Tibial artery (tissue), 4 donors: ENCODE results near the gene TMEM269.
A peak's percentile ranks its signal among the peaks of the same experiment; 100 is the strongest.

ENCODE experiments used
- DNase-seq, 2 donors: peaks; one replicate each; pipeline ENCODE4 v3.0.0-alpha.2; 2019
- H3K27ac ChIP-seq, 2 donors: fragments of 200-600 bp; sonication (generic) in 1 of 2; 1 replicate in 1 of 2; 2 replicates in 1 of 2; pipeline ENCODE4 v1.5.1; 2018 to 2019; ENCODE audit warnings: mild to moderate bottlenecking in 1 of 2
- H3K27me3 ChIP-seq, 2 donors: fragments of 200-600 bp; sonication (generic) in 1 of 2; one replicate each; pipeline versions ENCODE4 v1.5.1 to v1.6.0; 2016 to 2019
- H3K36me3 ChIP-seq, 3 donors: fragments of 200-600 bp; sonication (generic) in 2 of 3; one replicate each; pipeline ENCODE4 v1.5.1; 2016 to 2019; ENCODE audit warnings: mild to moderate bottlenecking in 2 of 3
- H3K4me1 ChIP-seq, 4 donors: fragments of 200-600 bp; sonication (generic) in 2 of 4; 1 replicate in 3 of 4; 2 replicates in 1 of 4; pipeline ENCODE4 v1.5.1; 2016 to 2019
- H3K4me3 ChIP-seq, 2 donors: fragments of 200-600 bp; sonication (generic) in 1 of 2; 1 replicate in 1 of 2; 2 replicates in 1 of 2; pipeline ENCODE4 v1.5.1; 2018 to 2019; ENCODE audit warnings: mild to moderate bottlenecking in 2 of 2
- H3K9me3 ChIP-seq, 3 donors: fragments of 200-600 bp; sonication (generic) in 1 of 3; one replicate each; pipeline ENCODE4 v1.5.1; 2016 to 2019
- intact Hi-C: fragments of 100-400 bp; cut with DNase I; formaldehyde crosslinking; loops from one replicate; pipeline ENCODE4 v1.15.0; 2023; ENCODE audit warnings: low total_unique reads
- TF ChIP-seq, protein P1 (sequence below), 2 experiments: fragments of 200-600 bp in 1 of 2; fragments of 450-650 bp in 1 of 2; IDR thresholded peaks; one replicate each; pipeline ENCODE4 v1.5.1; 2017 to 2019; ENCODE audit warnings: antibody characterized with exemption in 2 of 2, mild to moderate bottlenecking in 1 of 2, moderate library complexity in 1 of 2

Gene TMEM269

DNA sequence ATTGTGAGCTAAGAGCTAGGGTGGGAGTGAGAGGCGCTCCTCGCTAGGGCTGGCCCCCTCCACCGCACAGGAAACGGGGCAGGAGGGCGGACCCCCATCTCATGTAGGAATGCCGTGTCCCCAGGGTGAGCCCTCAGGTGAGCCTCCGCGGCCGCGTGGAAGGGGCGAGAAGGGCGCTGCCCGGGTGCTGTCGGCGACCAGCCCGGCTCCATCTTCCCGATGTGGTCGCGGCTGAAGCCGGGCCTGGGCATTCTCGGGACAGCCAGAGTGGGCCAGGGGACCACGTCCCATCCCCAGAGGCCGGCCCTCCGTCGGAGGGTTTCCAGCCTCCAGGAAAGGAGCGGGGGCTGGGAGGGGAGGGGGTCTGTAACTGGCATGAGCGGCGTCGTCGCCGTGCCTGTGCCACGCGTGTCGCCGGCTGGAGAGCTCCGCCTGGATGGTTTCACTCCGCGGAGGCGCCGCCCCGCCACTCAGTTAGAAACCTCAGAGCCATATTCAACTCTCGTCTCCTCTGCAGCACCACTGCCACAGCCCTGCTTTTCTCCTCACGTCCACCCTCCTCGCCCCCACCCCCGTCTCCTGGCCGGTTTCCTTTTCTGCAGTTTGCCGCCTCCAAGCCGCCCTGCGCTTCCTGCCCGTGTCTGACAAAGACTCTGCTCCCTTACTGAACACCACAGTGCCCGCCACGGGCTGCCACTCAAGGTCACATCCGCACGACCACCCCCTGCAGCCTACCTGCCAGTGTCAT is at the start of gene TMEM269:
Gene TMEM269, plus strand, starts transcription at position 46 of the 748 bp plus-strand sequence. CDS start 4,903 bp downstream, outside the sequence.
- no peak within 1 kb of the TSS for H3K27ac ChIP-seq
- TF ChIP-seq, protein P1, sequence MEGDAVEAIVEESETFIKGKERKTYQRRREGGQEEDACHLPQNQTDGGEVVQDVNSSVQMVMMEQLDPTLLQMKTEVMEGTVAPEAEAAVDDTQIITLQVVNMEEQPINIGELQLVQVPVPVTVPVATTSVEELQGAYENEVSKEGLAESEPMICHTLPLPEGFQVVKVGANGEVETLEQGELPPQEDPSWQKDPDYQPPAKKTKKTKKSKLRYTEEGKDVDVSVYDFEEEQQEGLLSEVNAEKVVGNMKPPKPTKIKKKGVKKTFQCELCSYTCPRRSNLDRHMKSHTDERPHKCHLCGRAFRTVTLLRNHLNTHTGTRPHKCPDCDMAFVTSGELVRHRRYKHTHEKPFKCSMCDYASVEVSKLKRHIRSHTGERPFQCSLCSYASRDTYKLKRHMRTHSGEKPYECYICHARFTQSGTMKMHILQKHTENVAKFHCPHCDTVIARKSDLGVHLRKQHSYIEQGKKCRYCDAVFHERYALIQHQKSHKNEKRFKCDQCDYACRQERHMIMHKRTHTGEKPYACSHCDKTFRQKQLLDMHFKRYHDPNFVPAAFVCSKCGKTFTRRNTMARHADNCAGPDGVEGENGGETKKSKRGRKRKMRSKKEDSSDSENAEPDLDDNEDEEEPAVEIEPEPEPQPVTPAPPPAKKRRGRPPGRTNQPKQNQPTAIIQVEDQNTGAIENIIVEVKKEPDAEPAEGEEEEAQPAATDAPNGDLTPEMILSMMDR (IDR thresholded peaks at IDR 0.05): no peak
- H3K9me3 ChIP-seq: no peaks in the 10 kb centered on the region
- peaks cover 0 to 14% (median 10%) of the 10 kb centered on the region in 4 donors for H3K4me1 ChIP-seq
- peak in 1 of 2 donors; percentile 68 for DNase-seq
- intact Hi-C loops: loop anchor here (5.0 to 10.0 kb wide), 2 partner anchors 290 to 1028 kb away; no protein-coding TSS in a partner anchor
- peaks cover 0 to 27% (median 14%) of the 10 kb centered on the region in 3 donors for H3K36me3 ChIP-seq
- peak within 1 kb of the TSS; percentile 42 to 48 for H3K4me3 ChIP-seq
- no peaks in the 10 kb centered on the region for H3K27me3 ChIP-seq

DNA sequence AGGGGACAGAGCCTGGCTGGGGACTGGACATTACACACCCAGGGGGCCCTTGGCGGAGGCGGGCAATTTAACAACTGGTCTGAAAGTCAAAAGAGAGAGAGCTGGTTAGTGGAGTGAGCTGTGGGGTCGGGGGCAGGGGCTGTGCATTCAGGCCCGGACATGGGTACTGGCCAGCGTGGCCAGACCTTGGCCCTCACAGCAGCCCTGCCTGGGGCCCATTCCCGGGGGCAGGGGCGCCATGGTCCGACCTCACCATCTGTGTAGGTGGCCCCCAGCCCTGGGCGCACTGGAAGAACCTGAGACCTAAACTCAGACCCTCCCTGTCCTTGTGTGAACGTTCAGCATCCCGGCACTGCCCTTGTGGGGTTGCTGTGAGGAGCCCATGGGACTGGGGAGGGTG is 49.7 kb upstream of the TMEM269 start:
- TF ChIP-seq, protein P1 (IDR thresholded peaks at IDR 0.05): no peak
- H3K4me3 ChIP-seq: no peak overlapping the region
- intact Hi-C loops: no loop called here
- H3K27ac ChIP-seq: no peak overlapping the region
- no peaks in the 10 kb centered on the region for H3K4me1 ChIP-seq
- no peaks in the 10 kb centered on the region for H3K36me3 ChIP-seq
- DNase-seq: no peak
- no peaks in the 10 kb centered on the region for H3K9me3 ChIP-seq
- no peaks in the 10 kb centered on the region for H3K27me3 ChIP-seq

DNA sequence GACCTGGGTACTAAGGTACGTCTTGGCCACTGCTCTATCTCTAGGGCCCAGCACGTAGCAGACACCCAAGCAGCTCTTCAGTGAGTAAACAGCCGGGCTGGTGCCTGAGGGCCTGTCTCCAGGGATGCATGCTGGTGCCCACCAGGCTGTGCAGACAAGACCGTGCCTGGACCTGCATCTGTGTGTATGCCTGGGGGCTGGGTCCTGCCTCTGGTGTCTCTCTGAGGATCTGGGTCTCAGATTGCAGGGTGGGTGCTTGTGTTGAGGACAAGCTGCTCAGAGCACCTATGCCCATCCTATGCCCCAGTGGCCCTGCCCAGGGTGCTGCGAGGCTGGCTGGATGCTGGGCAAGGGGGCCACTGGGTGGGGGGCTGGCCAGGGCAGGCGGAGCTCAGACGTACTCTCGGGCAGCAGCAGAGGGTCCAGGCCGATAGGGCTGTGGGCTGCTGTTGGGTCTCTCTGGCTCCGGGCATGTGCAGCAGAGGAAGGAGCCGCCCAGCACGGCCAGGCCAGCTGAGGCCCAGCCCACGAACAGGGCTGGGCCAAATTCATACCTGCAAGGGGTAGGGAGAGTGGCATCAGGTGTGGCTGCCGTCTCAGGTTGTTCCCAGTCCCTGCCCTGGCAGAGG is 49.2 kb upstream of the TMEM269 start:
- DNase-seq: no peak
- H3K27me3 ChIP-seq: no peaks in the 10 kb centered on the region
- H3K36me3 ChIP-seq: no peaks in the 10 kb centered on the region
- TF ChIP-seq, protein P1 (IDR thresholded peaks at IDR 0.05): no peak
- intact Hi-C loops: no loop called here
- H3K27ac ChIP-seq: no peak overlapping the region
- H3K4me3 ChIP-seq: no peak overlapping the region
- H3K4me1 ChIP-seq: no peaks in the 10 kb centered on the region
- no peaks in the 10 kb centered on the region for H3K9me3 ChIP-seq

DNA sequence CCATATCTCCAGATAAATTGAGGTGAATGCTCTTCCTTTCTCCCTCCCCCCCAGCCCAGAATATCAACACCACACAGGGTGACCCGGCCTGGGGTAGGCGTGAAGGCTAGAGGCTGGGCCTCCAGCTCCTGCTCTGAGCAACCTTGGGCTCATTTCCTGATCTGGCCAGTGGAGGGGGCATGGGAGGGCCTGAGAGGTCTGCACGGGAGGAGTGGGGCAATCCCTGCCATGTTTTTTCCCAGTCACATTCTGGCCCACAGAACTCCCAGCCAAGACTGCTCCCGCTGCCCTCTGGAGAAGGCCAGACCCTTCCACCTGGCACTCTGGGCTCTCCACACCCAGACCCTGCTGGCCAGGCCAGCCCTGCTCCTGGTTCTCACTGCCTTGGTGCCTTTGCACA is 48.6 kb upstream of the TMEM269 start:
- Histone ChIP-seq H3K9me3 (no peaks in the 10 kb centered on the region), H3K27ac (no peak overlapping the region), H3K27me3 (no peaks in the 10 kb centered on the region), H3K4me3 (no peak overlapping the region), H3K36me3 (no peaks in the 10 kb centered on the region), H3K4me1 (no peaks in the 10 kb centered on the region)
- DNase-seq: no peak
- TF ChIP-seq, protein P1 (IDR thresholded peaks at IDR 0.05): no peak
- intact Hi-C loops: no loop called here

GRCh38 chr1:42736571-42737200 is 48.1 kb upstream of the TMEM269 start:
- no peak overlapping the region for H3K4me3 ChIP-seq
- intact Hi-C loops: no loop called here
- H3K36me3 ChIP-seq: no peaks in the 10 kb centered on the region
- no peaks in the 10 kb centered on the region for H3K4me1 ChIP-seq
- no peak overlapping the region for H3K27ac ChIP-seq
- no peaks in the 10 kb centered on the region for H3K27me3 ChIP-seq
- DNase-seq: no peak
- TF ChIP-seq, protein P1 (IDR thresholded peaks at IDR 0.05): no peak
- no peaks in the 10 kb centered on the region for H3K9me3 ChIP-seq
